GM18870 (cell line): Measurements from ENCODE around the gene HMX2.

Source experiments
- ATAC-seq: cut with Tn5 transposase; IDR thresholded peaks from one replicate; pipeline ENCODE4 v1.9.1; 2021; ENCODE audit warnings: moderate library complexity; ENCODE audit not compliant: unreplicated experiment

HMX2 gene, protein sequence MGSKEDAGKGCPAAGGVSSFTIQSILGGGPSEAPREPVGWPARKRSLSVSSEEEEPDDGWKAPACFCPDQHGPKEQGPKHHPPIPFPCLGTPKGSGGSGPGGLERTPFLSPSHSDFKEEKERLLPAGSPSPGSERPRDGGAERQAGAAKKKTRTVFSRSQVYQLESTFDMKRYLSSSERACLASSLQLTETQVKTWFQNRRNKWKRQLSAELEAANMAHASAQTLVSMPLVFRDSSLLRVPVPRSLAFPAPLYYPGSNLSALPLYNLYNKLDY

DNA sequence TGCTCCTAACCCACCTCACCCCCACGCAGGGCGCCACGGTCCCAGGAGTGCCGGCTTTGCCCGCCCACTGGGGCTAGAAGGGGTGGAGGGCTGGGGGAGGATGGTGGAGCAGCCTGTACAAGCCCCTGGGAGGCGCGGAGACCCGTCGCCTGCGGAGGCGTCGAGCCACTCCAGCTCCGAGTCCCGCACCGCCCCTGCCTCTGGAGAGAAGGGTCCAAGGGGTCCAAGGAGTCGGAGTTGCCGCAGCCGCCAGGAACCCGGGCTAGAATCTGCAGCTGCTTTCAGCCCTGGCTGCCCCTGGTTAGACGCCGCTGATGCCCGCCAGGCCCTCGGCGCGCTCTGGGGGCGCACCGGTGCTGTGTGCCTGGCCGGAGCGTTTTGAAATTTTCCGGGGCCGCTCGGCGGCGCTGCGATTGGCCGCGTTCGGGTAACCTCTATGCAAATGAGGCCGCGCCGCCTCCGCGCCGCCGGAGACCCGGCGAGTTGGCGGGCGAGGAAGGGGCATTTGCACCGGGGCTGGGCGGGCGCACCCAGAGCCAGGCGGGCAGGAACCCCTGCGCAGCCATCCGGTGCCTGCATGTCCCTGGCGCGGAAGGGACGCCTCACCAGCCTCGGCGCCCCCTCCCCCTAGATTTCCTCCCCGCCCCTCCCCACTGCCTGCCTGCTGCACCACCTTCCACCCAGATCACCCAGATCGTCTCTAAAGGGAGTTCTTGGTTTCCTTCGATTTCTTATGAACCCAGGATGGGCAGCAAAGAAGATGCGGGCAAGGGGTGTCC is at the start of gene HMX2:
Gene HMX2, plus strand, starts transcription at position 502 of the 779 bp plus-strand sequence. Its CDS starts 243 bp downstream, at position 745.
- no peak for ATAC-seq

DNA sequence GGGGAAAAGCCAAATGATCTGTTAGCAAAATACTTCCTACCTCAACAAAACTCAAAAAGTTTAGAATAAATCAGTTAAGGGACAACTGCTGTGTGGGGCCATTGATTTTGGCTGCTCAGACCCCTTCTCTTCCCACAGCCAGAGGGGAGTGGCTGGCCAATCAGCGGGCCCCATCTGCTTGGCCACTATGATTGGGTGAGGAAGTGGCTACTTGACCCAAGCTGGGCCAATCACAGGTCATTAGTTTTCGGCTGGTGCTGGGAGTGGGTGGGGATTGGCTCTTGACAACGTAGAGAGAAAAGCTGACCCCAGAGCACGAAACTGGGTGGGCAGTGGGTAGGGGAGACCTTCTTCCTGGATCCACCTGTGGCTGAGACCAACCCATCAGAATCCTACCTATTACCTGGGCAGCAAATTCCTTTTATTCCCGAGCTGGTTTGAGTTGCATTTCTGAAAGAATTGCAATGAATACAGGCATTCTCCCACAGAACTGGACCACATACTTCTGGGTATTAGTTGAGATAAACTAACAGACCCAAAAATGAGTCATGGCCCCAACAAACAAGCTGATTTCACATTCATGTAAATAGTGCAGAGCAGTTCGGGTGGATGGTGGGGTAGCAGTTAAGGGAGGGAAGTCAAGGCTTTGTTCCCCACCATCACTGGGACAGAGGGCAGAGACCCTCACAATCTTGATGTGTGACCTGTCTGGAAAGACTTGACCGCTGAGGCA is 47.7 kb upstream of the HMX2 start:
- ATAC-seq: no peak

DNA sequence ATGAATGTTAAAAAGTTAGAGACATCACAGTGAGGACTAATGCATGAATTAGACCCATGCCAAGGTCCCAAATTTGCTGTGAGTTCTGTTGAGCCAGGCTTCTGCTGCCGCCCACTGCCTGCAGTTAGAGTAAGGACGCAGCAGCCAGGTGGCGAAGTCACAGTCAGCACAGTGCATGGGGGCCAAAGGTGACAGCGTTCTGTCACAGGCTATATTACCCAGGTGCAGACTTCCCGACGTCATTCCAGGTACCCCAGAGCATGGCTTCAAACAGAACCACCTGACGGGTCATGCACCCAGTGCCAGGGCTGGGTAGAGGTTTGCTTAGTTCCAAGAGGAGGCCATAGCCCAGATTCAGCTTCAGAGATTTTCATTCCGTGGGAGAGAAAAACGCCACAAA is 46.1 kb upstream of the HMX2 start:
- no peak for ATAC-seq

DNA sequence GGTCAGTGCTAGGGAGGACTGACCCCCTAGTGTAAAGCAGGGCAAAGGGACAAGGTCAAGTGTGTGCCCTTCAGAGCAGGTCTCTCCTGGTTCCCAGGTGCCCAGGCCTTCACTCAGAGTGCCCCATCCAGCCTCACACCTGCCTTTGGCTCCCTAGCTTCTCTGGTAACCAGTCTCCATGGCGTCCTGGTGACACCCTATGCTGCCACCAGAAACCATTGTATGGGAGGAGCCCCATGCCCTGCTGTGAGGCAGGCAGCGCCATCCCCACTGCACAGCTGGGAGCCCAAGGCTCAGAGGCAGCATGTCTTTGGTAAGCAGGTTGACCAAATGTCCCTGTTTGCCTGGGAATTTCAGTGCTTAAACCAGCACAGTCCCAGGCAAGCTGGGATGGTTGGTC is 45.3 kb upstream of the HMX2 start:
- no peak for ATAC-seq

DNA sequence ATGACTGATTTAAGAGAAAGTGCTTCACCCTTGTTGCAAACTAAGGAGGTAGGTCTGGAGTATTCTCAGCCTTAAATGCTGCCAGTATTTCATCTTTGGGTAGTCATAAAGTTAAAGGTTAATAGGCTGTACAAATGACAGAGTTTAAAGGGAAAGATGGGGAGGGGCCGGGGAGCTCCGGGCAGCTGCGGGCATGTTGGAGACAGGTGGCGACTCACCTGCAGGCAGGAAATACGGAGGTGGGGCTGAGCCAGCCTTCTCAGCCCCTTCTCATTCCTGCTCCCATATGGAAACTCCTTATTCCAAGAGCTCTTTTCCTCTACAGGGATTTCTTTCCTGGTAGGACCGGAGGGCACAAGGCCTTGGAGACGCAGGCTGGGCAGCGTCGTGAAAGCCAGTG is 44.0 kb upstream of the HMX2 start:
- ATAC-seq: no peak

DNA sequence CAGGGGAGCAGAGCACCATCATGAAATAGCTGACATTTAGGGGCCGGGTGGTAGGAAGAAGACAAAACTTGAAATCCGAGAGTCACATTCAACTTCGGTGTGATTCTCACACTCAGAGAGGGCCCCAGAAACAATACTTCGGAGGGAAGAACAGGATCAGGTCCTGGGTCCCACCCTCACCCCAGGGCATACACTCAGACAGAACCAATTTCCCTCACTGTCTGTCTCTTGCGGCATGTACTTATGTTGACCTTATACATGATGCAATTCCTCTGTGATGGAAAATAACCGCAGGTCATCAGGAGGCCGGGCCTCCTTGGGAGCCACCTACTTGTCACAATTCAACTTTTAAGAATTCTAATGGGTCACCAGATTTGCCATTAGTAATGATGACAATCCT is 38.5 kb upstream of the HMX2 start:
- ATAC-seq: no peak

DNA sequence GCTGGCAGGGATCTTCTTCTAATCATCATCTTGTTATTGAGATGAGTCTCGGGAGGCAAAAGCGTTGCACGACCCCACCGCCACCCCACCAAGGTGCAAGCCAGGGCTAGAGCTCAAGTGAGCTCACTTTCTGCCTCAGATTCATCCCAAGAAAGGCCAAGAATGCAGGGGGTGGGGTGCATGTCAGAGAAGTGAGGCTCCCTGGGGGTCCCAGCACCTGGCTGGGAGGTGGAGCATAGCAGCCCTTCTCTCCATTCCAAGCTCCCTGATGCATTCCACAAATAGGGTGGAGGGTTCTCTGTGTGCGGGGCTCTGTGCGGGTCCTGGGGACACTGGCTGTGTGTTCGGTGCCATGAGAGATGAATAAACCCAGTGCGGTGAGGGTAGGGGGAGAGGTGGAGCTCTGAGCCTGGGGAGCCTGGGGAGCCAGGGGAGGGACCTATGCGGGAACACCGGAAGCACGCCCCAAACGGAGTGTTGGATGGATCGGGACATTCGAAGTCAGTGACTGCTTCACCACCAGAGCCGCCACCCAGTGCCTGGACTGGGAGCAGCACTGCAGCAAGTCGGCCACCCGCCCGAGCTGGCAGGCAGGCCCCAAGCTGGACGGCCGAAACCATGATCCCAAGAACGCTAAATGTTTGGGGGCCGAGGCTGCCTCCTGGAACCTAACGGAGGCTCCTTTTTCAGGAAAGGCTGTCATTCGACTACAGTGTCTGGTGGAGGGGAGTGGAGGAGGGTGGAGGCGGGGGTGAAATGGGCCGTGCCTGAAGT is 30.1 kb upstream of the HMX2 start:
- ATAC-seq: no peak

DNA sequence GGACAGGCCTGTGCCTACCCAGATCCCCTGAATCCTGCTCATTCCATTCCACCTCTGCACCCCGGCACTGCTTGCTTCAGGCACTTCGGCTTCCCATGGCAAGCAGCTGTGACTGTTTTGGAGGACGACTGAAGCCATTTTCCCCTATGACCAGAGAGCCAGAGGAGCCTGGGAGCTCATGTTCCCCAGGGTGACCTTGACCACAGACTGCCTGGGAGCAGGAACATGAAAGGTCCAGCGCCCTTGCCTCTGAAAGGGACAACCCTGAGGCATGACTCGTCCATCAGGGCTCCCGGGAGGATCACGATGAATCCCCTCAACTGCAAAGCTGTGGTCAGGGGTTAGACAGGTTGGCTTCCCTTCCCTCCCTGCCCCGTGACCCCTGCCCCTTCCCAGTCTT is 28.9 kb upstream of the HMX2 start:
- no peak for ATAC-seq

DNA sequence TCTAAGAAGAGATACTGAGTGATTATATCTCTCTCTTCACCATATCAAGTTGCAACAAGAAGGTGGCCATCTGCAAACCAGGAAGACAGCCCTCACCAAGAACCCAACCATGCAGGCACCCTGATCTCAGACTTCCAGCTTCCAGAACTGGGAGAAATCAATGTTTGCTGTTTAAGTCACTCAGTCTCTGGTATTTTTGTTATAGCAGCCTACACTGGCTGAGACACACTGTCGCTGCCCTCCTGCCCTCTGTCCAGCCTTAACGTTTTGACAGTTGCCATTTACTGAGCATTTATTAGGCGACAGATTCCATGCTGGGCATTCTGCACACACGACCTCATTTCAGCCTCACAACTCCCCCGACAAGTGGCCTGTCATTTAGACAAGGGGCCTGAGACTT is 21.7 kb upstream of the HMX2 start:
- ATAC-seq: no peak

DNA sequence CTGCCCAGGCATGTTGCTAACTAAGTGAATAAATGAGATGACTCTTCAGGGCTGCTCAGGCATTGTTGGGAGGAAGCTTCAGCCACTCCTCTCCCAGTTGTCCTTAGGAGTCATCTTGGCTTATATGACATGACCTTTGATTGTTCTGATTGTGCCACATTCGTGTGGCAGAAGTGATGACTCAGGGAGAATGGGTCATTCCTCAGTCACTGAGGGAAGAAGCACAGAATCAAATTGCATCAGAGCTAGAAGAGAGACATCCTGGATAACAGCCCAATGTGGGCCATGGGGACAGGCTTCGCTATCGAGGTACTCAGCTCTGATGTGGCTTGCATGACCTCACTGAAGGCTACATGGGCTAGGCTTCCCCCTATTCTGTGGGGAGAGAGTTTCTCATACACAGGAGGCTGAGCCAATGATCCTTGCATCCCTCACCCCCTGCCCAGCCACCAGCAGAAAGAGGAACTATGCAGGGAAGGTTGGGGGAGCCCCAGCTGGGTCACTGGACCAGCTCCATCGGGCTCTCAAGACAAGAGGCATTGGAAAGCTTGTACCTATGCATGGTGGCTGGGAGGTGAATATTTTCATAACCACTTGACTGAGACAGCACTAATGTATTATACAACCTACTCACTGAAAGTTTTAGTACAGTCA is 18.2 kb upstream of the HMX2 start:
- ATAC-seq: no peak

DNA sequence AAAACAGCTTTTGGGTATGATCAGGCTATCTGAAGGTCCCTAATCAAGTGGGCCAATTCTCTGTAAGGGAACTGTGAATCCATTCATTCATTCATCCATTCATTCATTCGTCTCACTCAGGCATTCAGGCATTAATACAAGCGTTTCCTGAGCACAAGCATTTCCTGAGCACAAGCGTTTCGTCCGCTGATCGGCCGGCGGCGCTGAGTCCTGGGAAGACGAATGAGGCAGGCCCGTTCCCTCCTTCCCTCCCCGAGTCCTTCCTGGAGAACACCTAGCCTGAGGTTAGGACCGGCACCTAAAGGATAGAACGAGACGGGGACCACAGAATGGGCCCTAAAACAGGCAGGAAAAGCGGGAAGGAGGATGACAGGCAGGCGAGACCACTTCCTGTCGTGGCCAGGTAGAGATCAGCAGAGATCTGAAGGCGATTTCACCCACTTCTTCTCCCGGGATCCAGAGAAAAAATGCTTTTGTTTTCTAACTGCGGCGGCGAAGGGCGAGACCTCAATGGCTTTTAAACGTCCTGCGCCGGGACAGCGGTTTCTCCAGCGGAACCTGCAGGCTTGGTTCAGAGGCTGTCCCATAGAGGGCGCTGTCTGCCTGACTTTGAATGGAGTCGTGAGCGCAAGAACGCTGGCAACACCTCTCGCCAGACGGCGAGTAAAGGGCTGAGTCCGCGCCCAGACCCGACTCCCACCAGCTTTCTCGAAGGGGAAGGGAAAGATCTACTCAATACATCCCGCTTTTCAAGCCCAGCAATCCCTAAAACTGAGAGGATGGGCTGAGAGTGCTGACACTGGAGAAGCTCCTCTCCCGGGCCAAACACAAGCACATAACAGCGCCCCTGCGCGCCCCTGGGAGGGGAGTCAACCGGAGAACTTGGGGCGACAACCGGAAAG is 15.1 kb upstream of the HMX2 start:
- ATAC-seq: no peak

DNA sequence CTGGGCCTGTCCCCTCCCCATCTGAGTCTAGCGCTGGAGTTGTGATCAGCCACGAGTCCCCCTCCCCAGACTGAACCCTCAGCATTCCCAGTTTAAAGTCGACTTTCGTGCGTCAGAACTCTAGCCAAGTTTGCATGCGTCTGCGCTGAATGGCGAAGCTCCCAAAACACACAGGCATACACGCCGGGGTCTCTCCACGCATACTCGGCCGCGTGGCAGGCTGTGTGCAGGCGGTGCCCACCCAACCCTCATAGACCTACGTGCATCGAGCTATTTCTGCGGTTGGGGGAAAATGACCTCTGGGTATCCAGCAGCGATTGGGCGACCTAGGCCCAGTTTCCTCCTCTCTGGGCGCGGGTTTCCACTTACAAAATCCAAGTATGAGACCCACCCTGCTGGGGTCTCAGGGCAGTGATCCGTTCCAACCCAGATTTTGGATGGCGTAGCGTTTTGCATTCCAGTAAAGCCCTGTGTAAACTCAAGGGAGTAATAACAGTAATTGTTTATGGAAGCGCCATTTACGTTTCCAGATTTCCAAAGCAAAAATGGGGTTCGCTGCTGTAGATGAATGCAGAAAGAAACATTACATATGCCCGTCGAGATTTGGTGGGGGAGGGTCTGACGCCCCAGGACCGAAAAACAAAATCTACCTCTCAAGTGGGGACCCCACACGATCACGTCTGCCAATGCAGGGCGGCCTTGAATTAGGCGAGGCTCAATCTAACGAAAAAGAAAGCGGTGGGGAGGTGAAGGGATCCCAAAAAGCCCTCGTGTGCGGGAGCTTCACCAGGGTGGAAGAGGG is 14.2 kb upstream of the HMX2 start:
- no peak for ATAC-seq

DNA sequence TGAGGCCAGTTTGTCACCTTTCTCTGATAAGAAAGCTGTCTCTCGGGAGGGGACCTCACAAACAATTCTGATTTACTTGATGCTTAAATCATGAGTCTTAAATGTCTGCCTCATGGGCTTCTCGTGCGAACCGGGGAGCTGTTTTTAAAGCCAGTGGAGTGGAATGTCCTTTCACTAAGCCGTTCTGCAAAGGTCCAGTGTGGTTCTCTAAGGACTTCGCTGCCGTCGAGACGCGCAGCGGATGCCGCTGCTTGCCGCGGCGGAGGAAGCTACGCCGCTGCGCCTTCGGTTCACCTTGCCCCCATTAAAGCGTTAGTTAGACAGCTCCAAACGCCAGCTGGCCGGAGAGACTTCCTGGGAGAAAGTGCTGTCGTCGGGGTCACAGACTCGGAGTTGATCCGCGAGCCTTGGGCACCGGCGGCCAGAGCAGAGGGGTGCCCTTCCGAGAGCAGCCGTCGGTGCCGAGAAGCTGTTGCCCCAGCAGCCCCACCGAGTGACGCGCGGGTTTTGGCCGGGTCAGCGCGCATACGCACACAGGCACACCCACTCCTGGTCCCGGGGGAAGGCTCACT is 13.5 kb upstream of the HMX2 start:
- ATAC-seq: no peak

DNA sequence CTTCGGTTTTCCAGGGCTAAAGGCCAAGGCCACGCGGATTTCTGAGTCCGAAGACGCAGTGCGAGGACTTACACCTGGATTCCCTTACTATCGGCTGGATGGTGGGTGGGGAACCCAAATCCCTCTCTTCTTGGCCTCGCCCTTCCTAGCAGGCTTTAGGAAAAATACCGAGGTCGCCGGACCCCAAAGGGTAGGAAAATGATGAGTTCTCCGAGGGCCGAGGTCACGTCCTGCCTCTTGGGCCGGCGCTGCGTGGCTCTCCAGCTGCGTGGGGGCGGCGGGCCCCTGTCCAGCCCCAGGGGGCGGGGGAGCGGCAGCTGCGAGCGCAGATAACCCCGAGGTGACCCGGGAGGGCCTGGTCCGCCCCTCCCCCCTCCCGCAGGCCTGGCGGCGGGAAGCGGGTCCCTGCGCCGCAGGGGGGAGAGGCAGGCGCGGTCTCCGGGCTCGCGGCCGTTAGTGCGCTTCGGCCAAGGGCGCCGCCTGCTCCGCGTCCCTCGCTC is 13.0 kb upstream of the HMX2 start:
- ATAC-seq: no peak

DNA sequence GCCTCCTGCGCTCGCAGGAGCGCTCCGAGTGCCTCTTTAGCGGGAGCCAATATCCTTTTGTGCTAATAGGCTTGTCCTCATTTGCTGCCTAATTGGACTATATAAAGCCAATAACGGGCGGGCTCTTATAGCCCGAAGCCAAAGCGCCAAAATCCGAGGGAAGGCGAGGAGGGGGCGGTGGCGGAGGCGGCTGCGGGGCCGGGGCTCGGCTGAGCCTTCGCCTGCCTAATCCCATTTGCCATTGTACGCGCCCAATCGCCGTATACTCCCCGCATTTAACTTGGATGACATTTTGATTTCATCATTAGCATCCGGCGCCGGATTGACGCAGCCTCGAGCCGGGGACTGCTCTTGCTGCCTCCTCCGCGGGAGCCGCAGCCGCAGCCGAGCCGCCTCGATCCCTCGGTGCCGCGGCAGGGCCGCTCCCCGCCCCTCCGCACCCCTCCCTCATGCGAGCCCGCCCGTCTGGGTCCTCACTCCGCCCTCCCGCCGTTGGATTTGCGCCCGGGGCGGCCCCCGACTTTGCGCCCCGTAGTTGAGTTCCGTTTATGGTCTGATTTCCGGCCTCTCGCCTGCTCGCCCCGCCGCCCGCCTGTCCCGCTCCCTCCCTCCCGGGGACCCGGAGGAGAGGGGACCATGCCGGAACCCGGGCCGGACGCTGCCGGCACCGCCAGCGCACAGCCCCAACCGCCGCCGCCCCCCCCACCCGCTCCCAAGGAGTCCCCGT is 12.4 kb upstream of the HMX2 start, which contains the start of gene HMX3:
Gene HMX3, plus strand, starts transcription at position 556 of the 727 bp plus-strand sequence. Its CDS starts 81 bp downstream, at position 637.
- ATAC-seq: no peak

DNA sequence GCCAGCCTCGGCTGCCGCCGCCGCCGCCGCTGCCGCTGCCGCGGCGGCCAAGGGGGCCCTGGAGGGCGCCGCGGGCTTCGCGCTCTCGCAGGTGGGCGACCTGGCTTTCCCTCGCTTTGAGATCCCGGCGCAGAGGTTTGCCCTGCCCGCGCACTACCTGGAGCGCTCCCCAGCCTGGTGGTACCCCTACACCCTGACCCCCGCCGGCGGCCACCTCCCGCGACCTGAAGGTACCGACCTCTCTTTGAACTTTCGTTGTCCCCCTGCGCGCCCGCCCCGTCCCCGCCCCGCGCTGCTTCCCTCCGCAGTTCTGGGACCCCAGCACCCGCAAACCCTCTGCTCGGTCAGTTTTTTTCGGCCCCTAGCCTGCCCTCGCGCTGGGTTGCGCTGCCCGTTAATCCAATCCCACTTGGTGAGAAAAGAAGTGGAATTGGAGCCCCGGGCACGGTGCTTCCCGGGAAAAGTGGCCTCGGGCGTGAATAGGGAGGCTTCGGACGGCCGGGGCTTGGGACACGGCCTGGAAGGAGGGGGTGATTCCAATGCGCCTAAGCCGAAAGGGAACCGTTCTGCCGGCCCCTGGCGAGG is 11.6 kb upstream of the HMX2 start:
- no peak for ATAC-seq
